ENCODE data around the gene FRAT1.

FRAT1 gene

GRCh38 chr10:97307866-97308780, 10.9 kb upstream of the FRAT1 start:
- DNase-seq (ENCODE audit: insufficient read length, low spot score) (no peak), FAIRE-seq (no peak)
- TF ChIP-seq PAX5 (IDR thresholded peaks at IDR 0.05; ENCODE audit: insufficient read depth, low read length, severe bottlenecking): no peak
- TF ChIP-seq POLR2AphosphoS5 (IDR thresholded peaks at IDR 0.05; ENCODE audit: low read depth, low read length): no peak
- TF ChIP-seq POU2F2 (IDR thresholded peaks at IDR 0.05; ENCODE audit: low read depth, low read length): no peak
- TF ChIP-seq POLR2A (IDR thresholded peaks at IDR 0.05; ENCODE audit: low read depth, low read length): no peak
- no peak for TF ChIP-seq SPI1 (IDR thresholded peaks at IDR 0.05; ENCODE audit: low read depth, low read length)
- TF ChIP-seq TAF1 (IDR thresholded peaks at IDR 0.05; ENCODE audit: low read depth, low read length): no peak

- FAIRE-seq: no peak
- no peak for DNase-seq (ENCODE audit: insufficient read length, low spot score)
- no peak for TF ChIP-seq POLR2AphosphoS5 (IDR thresholded peaks at IDR 0.05; ENCODE audit: low read depth, low read length)
- no peak for TF ChIP-seq PAX5 (IDR thresholded peaks at IDR 0.05; ENCODE audit: insufficient read depth, low read length, severe bottlenecking)
- TF ChIP-seq POU2F2 (IDR thresholded peaks at IDR 0.05; ENCODE audit: low read depth, low read length): no peak
- no peak for TF ChIP-seq TAF1 (IDR thresholded peaks at IDR 0.05; ENCODE audit: low read depth, low read length)
- no peak for TF ChIP-seq SPI1 (IDR thresholded peaks at IDR 0.05; ENCODE audit: low read depth, low read length)
- no peak for TF ChIP-seq POLR2A (IDR thresholded peaks at IDR 0.05; ENCODE audit: low read depth, low read length)
Measured at GRCh38 chr10:97311111-97311626, 7.9 kb upstream of the FRAT1 start.

GRCh38 chr10:97312897-97313296, 6.2 kb upstream of the FRAT1 start:
- no peak for FAIRE-seq
- TF ChIP-seq TAF1 (IDR thresholded peaks at IDR 0.05; ENCODE audit: low read depth, low read length) (no peak), POLR2A (IDR thresholded peaks at IDR 0.05; ENCODE audit: low read depth, low read length) (no peak), POU2F2 (IDR thresholded peaks at IDR 0.05; ENCODE audit: low read depth, low read length) (no peak), PAX5 (IDR thresholded peaks at IDR 0.05; ENCODE audit: insufficient read depth, low read length, severe bottlenecking) (no peak)
- no peak for DNase-seq (ENCODE audit: insufficient read length, low spot score)

GRCh38 chr10:97314671-97315070, 4.4 kb upstream of the FRAT1 start:
- FAIRE-seq: no peak
- no peak for DNase-seq (ENCODE audit: insufficient read length, low spot score)
- TF ChIP-seq PAX5 (IDR thresholded peaks at IDR 0.05; ENCODE audit: insufficient read depth, low read length, severe bottlenecking) (no peak), POLR2A (IDR thresholded peaks at IDR 0.05; ENCODE audit: low read depth, low read length) (no peak), SPI1 (IDR thresholded peaks at IDR 0.05; ENCODE audit: low read depth, low read length) (no peak), POLR2AphosphoS5 (IDR thresholded peaks at IDR 0.05; ENCODE audit: low read depth, low read length) (no peak), TAF1 (IDR thresholded peaks at IDR 0.05; ENCODE audit: low read depth, low read length) (no peak)

GRCh38 chr10:97319671-97320479, 804 bp downstream of the FRAT1 start:
- no peak for DNase-seq (ENCODE audit: insufficient read length, low spot score)
- TF ChIP-seq POU2F2 (IDR thresholded peaks at IDR 0.05; ENCODE audit: low read depth, low read length): no peak
- TF ChIP-seq PAX5 (IDR thresholded peaks at IDR 0.05; ENCODE audit: insufficient read depth, low read length, severe bottlenecking): no peak
- no peak for TF ChIP-seq TAF1 (IDR thresholded peaks at IDR 0.05; ENCODE audit: low read depth, low read length)
- no peak for TF ChIP-seq POLR2A (IDR thresholded peaks at IDR 0.05; ENCODE audit: low read depth, low read length)
- no peak for TF ChIP-seq SPI1 (IDR thresholded peaks at IDR 0.05; ENCODE audit: low read depth, low read length)
- no peak for TF ChIP-seq POLR2AphosphoS5 (IDR thresholded peaks at IDR 0.05; ENCODE audit: low read depth, low read length)
- no peak for FAIRE-seq

- TF ChIP-seq POU2F2 (IDR thresholded peaks at IDR 0.05; ENCODE audit: low read depth, low read length): no peak
- no peak for TF ChIP-seq POLR2A (IDR thresholded peaks at IDR 0.05; ENCODE audit: low read depth, low read length)
- no peak for TF ChIP-seq POLR2AphosphoS5 (IDR thresholded peaks at IDR 0.05; ENCODE audit: low read depth, low read length)
- no peak for TF ChIP-seq SPI1 (IDR thresholded peaks at IDR 0.05; ENCODE audit: low read depth, low read length)
- TF ChIP-seq TAF1 (IDR thresholded peaks at IDR 0.05; ENCODE audit: low read depth, low read length): no peak
- TF ChIP-seq PAX5 (IDR thresholded peaks at IDR 0.05; ENCODE audit: insufficient read depth, low read length, severe bottlenecking): no peak
- DNase-seq (ENCODE audit: insufficient read length, low spot score) (no peak), FAIRE-seq (peak; percentile 55)
Measured at GRCh38 chr10:97320480-97321031, 1.5 kb downstream of the FRAT1 start.

GRCh38 chr10:97321032-97321803, 2.1 kb downstream of the FRAT1 start:
- DNase-seq (ENCODE audit: insufficient read length, low spot score) (no peak), FAIRE-seq (no peak)
- TF ChIP-seq POLR2AphosphoS5 (IDR thresholded peaks at IDR 0.05; ENCODE audit: low read depth, low read length): no peak
- no peak for TF ChIP-seq POU2F2 (IDR thresholded peaks at IDR 0.05; ENCODE audit: low read depth, low read length)
- TF ChIP-seq TAF1 (IDR thresholded peaks at IDR 0.05; ENCODE audit: low read depth, low read length): no peak
- TF ChIP-seq POLR2A (IDR thresholded peaks at IDR 0.05; ENCODE audit: low read depth, low read length): no peak
- no peak for TF ChIP-seq SPI1 (IDR thresholded peaks at IDR 0.05; ENCODE audit: low read depth, low read length)
- no peak for TF ChIP-seq PAX5 (IDR thresholded peaks at IDR 0.05; ENCODE audit: insufficient read depth, low read length, severe bottlenecking)

- no peak for DNase-seq (ENCODE audit: insufficient read length, low spot score)
- no peak for FAIRE-seq
- TF ChIP-seq POLR2AphosphoS5 (IDR thresholded peaks at IDR 0.05; ENCODE audit: low read depth, low read length): no peak
Measured at GRCh38 chr10:97321804-97322190, 2.7 kb downstream of the FRAT1 start.
